ENCODE results near the gene NCAPD2.

Gene NCAPD2

DNA sequence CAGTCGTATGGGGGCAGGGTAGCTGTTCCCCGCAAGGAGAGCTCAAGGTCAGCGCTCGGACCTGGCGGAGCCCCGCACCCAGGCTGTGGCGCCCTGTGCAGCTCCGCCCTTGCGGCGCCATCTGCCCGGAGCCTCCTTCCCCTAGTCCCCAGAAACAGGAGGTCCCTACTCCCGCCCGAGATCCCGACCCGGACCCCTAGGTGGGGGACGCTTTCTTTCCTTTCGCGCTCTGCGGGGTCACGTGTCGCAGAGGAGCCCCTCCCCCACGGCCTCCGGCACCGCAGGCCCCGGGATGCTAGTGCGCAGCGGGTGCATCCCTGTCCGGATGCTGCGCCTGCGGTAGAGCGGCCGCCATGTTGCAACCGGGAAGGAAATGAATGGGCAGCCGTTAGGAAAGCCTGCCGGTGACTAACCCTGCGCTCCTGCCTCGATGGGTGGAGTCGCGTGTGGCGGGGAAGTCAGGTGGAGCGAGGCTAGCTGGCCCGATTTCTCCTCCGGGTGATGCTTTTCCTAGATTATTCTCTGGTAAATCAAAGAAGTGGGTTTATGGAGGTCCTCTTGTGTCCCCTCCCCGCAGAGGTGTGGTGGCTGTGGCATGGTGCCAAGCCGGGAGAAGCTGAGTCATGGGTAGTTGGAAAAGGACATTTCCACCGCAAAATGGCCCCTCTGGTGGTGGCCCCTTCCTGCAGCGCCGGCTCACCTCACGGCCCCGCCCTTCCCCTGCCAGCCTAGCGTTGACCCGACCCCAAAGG, 41.2 kb downstream of the NCAPD2 start:
- peak; percentile 70 to 75 for DNase-seq (ENCODE audit: low read depth in 2 of 2)

DNA sequence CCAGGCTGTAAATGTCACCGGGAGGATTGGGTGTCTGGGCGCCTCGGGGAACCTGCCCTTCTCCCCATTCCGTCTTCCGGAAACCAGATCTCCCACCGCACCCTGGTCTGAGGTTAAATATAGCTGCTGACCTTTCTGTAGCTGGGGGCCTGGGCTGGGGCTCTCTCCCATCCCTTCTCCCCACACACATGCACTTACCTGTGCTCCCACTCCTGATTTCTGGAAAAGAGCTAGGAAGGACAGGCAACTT, 41.7 kb downstream of the NCAPD2 start:
- no peak for DNase-seq (ENCODE audit: low read depth in 2 of 2)

DNA sequence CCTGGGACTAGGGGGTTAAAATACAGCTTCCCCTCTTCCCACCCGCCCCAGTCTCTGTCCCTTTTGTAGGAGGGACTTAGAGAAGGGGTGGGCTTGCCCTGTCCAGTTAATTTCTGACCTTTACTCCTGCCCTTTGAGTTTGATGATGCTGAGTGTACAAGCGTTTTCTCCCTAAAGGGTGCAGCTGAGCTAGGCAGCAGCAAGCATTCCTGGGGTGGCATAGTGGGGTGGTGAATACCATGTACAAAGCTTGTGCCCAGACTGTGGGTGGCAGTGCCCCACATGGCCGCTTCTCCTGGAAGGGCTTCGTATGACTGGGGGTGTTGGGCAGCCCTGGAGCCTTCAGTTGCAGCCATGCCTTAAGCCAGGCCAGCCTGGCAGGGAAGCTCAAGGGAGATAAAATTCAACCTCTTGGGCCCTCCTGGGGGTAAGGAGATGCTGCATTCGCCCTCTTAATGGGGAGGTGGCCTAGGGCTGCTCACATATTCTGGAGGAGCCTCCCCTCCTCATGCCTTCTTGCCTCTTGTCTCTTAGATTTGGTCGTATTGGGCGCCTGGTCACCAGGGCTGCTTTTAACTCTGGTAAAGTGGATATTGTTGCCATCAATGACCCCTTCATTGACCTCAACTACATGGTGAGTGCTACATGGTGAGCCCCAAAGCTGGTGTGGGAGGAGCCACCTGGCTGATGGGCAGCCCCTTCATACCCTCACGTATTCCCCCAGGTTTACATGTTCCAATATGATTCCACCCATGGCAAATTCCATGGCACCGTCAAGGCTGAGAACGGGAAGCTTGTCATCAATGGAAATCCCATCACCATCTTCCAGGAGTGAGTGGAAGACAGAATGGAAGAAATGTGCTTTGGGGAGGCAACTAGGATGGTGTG, 42.3 kb downstream of the NCAPD2 start:
- no peak for DNase-seq (ENCODE audit: low read depth in 2 of 2)

DNA sequence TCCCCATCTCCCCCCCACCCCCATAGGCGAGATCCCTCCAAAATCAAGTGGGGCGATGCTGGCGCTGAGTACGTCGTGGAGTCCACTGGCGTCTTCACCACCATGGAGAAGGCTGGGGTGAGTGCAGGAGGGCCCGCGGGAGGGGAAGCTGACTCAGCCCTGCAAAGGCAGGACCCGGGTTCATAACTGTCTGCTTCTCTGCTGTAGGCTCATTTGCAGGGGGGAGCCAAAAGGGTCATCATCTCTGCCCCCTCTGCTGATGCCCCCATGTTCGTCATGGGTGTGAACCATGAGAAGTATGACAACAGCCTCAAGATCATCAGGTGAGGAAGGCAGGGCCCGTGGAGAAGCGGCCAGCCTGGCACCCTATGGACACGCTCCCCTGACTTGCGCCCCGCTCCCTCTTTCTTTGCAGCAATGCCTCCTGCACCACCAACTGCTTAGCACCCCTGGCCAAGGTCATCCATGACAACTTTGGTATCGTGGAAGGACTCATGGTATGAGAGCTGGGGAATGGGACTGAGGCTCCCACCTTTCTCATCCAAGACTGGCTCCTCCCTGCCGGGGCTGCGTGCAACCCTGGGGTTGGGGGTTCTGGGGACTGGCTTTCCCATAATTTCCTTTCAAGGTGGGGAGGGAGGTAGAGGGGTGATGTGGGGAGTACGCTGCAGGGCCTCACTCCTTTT, 43.1 kb downstream of the NCAPD2 start:
- no peak for DNase-seq (ENCODE audit: low read depth in 2 of 2)

DNA sequence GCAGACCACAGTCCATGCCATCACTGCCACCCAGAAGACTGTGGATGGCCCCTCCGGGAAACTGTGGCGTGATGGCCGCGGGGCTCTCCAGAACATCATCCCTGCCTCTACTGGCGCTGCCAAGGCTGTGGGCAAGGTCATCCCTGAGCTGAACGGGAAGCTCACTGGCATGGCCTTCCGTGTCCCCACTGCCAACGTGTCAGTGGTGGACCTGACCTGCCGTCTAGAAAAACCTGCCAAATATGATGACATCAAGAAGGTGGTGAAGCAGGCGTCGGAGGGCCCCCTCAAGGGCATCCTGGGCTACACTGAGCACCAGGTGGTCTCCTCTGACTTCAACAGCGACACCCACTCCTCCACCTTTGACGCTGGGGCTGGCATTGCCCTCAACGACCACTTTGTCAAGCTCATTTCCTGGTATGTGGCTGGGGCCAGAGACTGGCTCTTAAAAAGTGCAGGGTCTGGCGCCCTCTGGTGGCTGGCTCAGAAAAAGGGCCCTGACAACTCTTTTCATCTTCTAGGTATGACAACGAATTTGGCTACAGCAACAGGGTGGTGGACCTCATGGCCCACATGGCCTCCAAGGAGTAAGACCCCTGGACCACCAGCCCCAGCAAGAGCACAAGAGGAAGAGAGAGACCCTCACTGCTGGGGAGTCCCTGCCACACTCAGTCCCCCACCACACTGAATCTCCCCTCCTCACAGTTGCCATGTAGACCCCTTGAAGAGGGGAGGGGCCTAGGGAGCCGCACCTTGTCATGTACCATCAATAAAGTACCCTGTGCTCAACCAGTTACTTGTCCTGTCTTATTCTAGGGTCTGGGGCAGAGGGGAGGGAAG, 43.9 kb downstream of the NCAPD2 start:
- peak; percentile 72 to 82 for DNase-seq (ENCODE audit: low read depth in 2 of 2)

DNA sequence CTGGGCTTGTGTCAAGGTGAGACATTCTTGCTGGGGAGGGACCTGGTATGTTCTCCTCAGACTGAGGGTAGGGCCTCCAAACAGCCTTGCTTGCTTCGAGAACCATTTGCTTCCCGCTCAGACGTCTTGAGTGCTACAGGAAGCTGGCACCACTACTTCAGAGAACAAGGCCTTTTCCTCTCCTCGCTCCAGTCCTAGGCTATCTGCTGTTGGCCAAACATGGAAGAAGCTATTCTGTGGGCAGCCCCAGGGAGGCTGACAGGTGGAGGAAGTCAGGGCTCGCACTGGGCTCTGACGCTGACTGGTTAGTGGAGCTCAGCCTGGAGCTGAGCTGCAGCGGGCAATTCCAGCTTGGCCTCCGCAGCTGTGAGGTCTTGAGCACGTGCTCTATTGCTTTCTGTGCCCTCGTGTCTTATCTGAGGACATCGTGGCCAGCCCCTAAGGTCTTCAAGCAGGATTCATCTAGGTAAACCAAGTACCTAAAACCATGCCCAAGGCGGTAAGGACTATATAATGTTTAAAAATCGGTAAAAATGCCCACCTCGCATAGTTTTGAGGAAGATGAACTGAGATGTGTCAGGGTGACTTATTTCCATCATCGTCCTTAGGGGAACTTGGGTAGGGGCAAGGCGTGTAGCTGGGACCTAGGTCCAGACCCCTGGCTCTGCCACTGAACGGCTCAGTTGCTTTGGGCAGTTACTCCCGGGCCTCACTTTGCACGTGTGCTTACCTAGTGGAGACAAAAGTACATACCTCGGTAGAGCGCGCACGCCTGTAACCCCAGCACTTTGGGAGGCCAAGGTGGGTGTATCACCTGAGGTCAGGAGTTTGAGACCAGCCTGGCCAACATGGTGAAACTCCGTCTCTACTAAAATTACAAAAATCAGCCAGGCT, 44.8 kb downstream of the NCAPD2 start:
- no peak for DNase-seq (ENCODE audit: low read depth in 2 of 2)

DNA sequence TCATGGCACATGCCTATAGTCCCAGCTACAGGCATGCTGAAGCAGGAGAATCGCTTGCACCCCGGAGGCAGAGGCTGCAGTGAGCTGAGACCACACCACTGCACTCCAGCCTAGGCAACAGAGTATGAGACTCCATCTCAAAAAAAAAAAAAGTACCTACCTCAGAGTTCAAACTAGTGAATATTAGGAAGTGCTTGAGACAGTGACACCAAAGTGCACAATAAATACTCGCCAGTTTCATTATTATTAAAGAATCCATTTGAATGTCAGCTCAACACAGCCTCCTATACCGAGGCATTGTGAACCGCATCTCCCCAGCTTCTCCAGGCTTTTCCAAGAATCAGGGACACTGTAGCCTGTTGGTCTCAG, 45.4 kb downstream of the NCAPD2 start:
- no peak for DNase-seq (ENCODE audit: low read depth in 2 of 2)

DNA sequence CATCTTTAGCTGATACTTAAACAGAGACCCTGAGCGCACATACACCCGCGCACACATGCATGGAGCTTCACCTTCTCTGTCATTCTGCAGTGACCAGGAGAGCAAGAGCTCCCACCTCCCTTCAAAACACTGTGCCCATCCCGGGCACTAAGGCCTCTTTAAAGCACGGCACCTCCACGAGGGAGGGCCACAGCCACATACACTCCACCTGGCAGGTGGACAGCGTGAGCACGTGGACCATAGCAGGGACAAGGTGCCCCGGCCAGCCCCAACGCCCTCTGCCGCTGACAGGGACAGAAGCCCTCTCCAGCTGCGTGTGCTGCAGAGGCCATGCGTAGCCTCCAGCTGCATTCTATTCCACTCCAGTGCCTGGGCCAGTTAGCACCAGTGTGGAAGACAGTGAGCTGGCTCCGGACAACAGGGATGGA, 45.8 kb downstream of the NCAPD2 start:
- DNase-seq (ENCODE audit: low read depth in 2 of 2), result no peak

DNA sequence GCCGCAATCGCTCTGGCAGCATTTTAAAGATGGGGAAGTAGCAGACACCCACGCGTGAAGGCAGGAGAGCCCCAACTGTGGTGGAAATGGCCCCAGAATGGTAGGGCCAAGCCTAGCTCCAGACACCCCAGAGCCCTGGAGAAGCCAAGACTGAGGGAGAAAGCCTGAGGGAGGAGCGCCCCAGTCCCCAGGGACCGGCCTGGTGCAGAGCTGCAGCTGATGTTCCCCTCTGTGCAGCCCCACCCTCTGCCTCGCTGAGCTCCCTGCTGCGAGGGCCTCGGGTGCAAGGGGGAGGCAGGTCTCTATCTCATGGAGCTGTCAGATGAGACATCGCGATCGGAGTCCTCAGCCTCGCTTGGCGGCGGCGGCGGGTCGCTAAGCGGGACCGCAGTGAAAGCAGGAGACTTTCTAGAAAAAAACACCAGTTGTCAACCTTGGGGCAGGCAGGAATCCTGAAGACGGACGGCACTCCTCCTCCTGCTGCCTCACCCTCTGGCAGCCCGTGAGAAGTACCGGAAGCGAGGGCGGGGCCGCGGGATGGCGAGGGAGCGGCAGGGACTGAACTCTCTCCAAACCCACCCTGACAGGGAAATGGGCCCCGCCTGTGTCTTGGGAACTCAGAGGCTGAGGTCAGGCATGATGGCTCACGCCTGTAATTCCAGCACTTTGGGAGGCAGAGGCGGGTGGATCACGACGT, 46.4 kb downstream of the NCAPD2 start:
- no peak for DNase-seq (ENCODE audit: low read depth in 2 of 2)

DNA sequence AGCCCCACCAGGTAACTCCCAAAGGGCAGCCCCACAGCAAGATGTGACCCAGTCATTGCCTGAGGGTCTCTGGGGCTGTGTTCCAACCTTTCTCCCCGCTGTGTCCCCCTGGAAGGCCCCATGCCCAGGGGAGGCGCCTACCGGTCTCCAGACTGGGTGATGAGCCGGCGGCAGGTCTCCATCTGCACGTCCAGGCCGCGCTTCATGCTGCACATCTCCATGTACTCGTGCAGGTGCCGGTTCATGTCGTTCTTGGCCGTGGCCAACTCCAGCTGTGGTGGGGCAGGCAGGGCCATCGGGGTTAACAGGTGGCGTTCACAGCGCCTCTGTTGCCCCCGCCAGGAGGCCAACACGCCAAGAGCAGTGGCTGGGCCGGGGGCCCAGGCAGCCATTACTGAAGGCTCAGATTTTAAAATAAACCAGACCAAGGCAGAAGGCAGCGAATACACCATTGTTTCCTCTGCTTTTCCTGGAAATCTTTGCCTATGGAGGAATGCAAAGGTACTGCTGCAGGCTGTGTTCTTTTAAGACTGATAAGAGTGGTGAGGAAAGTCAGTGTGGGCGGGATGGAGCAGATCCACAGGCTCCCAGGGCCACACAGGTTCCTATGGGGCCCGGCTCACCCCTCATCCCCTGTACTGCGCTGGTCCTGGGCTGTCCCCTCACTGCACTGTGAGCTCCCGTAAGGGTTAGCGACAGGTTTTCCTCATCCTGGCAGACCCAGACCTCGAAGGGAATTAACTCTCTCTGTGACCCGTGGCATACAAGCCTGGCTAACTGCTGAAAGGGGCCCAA, 47.7 kb downstream of the NCAPD2 start:
- DNase-seq (ENCODE audit: low read depth in 2 of 2), result no peak

DNA sequence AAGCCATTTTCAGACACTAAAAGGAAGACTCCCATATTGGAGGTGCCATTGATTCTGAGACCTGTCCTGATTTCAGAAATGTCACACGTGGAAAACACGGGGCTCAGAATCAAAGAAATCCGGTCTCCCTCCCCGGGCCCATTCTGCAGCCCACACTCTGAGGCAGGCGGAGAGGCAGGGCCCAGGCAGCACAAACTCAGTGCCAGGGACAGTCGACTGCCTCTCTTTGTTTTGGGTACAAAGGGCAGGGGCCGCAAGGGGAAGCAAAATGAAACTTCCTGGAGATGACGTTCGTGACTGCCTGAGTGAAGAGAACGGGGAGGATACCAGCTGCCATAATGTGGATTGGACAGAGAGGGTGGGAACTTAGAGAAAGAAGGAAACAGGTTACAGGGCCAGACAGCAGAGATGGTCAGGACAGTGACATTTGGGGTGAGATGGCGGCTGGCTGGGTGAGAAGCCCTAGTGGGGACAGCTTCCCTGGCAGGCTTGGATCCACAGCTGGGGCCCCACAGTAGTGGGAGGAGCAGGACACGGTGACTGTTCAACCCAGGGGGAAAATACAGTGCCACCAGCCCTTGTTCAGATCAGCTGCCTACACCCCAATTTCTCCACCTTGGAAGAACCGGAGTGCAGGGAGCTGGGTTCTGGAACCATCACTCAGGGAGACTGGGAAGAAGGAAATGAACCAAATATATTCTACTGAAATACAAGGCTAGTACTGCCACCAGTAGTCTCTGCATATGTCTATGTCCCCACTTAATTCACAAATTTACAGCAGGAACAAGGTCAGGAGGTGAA, 48.5 kb downstream of the NCAPD2 start:
- DNase-seq (ENCODE audit: low read depth in 2 of 2), result no peak

DNA sequence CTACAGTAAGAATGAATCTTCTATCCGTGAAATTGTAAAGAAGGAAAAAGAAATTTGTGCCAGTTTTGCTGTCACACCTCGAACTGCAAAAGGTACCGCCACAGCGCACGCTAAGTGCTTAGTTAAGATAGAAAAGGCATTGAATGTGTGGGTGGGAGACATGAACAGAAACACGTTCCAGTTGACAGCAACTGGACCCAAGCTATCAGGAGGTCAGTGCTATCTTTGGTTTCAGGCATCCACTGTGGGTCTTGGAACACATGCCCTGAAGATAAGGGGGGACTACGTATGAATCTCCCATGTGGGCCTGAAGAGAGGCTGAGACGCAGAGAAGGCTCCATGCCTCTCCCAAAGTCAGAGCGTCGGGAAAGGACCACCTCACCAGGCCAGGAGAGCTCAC, 52.1 kb downstream of the NCAPD2 start:
- DNase-seq (ENCODE audit: low read depth in 2 of 2), result no peak

DNA sequence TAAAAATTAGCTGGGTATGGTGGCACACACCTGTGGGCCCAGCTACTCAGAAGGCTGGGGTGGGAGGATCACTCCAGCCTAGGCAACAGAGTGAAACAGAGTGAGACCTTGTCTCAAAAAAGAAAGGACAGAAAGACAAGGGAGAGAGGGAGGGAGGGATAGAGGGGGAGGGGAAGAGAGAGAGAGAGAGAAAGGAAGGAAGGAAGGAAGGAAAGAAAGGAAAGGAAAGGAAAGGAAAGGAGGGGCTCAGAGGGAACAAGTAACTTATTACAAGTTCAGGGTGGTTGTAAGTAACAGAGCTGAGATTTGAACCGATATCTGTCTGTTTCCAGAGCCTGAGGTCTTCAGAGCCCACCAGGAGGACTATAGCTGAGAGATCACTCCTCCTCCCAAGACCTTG, 53.7 kb downstream of the NCAPD2 start:
- no peak for DNase-seq (ENCODE audit: low read depth in 2 of 2)

DNA sequence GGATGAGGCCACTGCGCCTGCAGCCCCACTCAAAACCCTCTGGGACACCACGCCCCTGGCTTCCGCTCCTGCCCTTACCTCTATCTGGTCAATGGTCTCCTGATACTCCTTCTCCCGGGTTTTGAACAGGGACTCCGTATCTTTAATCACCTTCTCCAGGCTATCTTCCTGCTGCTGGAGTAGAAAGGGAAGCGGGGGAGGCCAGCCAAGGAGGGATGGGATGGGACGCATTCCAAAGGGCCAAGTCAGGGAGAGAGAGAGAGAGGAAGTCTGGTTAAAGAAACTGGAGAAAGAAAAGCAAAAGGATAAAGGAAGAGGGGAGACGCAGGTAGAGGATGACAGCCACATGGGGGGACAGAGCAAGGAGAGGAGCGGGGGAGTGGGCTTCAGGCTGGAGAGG, 54.1 kb downstream of the NCAPD2 start:
- DNase-seq (ENCODE audit: low read depth in 2 of 2), result no peak

DNA sequence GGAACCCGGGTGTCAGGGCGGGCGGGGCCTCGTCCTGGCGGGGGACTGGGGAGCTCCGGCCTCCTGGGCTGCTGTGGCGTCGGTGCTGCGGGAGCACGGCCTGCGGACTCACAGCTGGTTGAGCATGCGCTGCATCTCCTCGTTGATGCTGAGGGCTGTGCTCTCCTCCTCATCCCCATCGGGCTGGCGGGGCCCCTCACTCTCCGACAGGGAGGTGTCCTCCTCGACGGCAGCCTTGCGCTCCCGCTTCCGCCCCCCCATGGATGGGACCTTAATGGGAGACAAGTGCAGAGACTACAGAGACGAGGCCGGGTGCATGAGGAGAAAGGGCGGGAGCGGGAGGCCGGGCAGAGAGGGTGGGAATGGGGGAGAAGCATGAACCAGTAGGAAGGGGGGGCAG, 54.7 kb downstream of the NCAPD2 start:
- DNase-seq (ENCODE audit: low read depth in 2 of 2), result no peak

DNA sequence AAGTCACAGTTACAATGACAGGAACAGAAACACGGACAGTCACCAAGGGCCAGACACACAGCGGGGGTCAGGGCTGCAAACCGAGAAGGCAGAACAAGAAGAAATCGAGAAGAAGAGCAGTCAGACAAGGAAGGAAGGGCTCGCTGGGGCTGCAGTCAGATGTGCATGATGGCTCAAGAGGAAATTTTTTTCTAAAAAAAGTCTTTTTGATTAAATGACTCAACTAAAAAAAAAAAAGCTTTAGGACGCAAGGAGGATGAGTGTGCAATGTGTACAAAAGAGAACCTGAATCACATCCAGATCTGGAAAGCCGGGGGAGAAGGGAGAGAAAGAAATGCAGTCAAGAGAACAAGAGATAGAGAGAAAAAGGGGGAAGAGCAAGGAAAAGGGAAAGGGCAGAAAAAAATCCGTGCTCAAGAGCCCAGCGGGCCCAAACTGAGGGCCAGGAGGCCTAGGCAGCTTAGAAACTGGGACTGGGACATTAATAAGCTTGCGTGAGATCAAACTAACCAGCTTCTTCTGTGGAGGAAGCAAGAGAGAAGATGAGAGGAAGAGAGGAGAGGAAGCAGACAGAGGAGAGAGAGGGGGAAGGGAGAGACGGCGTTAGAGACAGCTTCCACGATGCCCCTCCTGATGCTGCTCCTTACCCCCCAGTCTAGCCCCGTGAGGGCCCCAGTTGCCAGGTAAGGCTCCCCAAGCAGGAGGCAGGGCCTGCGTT, 55.2 kb downstream of the NCAPD2 start:
- no peak for DNase-seq (ENCODE audit: low read depth in 2 of 2)

DNA sequence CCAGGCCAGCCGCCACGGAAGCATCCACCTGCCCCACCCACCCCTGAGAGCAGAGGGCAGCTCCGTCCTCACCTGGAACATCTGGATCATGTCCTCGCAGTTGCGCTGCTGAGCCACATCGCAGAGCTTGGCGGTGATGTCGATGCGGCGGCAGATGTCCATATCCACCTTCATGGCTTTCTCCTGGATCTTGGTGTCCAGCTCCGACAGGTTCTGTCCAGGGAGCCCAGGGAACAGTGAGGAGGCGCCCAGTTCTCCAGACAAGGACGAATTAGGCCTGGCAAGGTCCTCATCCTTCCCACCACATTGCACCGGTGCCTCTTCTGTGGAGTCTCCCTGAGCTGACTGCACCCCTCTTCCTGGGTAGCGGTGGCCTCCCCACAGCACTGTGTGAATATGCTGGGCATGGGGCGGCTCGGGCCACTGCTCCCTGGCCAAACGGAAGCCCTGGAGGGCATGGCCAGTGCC, 55.8 kb downstream of the NCAPD2 start:
- DNase-seq (ENCODE audit: low read depth in 2 of 2), result no peak

Data from stimulated activated CD4-positive, alpha-beta T cell treated with anti-CD3 and anti-CD28 coated beads, Interleukin-4, amount 100 ng/mL, for 48 hours (primary cell).